ENCODE measurements around the gene TMEM187.
A peak's percentile ranks its signal among the peaks of the same experiment; 100 is the strongest.

TMEM187 gene

GRCh38 chrX:153935326-153935851 lies 37.2 kb upstream of the TMEM187 start:
- no peak for DNase-seq (ENCODE audit: low read depth)

- DNase-seq (ENCODE audit: low read depth): no peak
Measured at GRCh38 chrX:153937056-153937455, 35.5 kb upstream of the TMEM187 start.

- no peak for DNase-seq (ENCODE audit: low read depth)
Measured at GRCh38 chrX:153938226-153938786, 34.2 kb upstream of the TMEM187 start.

- no peak for DNase-seq (ENCODE audit: low read depth)
Measured at GRCh38 chrX:153939573-153939972, 33.0 kb upstream of the TMEM187 start.

GRCh38 chrX:153941336-153942252 lies 31.0 kb upstream of the TMEM187 start:
- no peak for DNase-seq (ENCODE audit: low read depth)

GRCh38 chrX:153944140-153944799 lies 28.3 kb upstream of the TMEM187 start, which contains the start of gene RENBP:
RENBP (minus strand) TSS chrX:153944643; CDS start chrX:153944610, 33 bp downstream.
- DNase-seq (ENCODE audit: low read depth): no peak

GRCh38 chrX:153944800-153945150 lies 27.8 kb upstream of the TMEM187 start:
- DNase-seq (ENCODE audit: low read depth): no peak

GRCh38 chrX:153945956-153946943 lies 26.3 kb upstream of the TMEM187 start:
- DNase-seq (ENCODE audit: low read depth): no peak

GRCh38 chrX:153947009-153947769 lies 25.4 kb upstream of the TMEM187 start:
- DNase-seq (ENCODE audit: low read depth): peak; percentile 68

GRCh38 chrX:153948002-153948466 lies 24.5 kb upstream of the TMEM187 start:
- no peak for DNase-seq (ENCODE audit: low read depth)

- no peak for DNase-seq (ENCODE audit: low read depth)
Measured at GRCh38 chrX:153948847-153949805, 23.4 kb upstream of the TMEM187 start.

- DNase-seq (ENCODE audit: low read depth): no peak
Measured at GRCh38 chrX:153950127-153950526, 22.4 kb upstream of the TMEM187 start.

GRCh38 chrX:153951683-153952372 lies 20.7 kb upstream of the TMEM187 start:
- no peak for DNase-seq (ENCODE audit: low read depth)

GRCh38 chrX:153952373-153953026 lies 20.1 kb upstream of the TMEM187 start:
- DNase-seq (ENCODE audit: low read depth): no peak

GRCh38 chrX:153953342-153953830 lies 19.2 kb upstream of the TMEM187 start:
- peak; percentile 76 for DNase-seq (ENCODE audit: low read depth)

GRCh38 chrX:153953892-153954557 lies 18.5 kb upstream of the TMEM187 start:
- no peak for DNase-seq (ENCODE audit: low read depth)

- DNase-seq (ENCODE audit: low read depth): no peak
Measured at GRCh38 chrX:153954558-153955227, 17.9 kb upstream of the TMEM187 start.

Measured in stimulated activated CD8-positive, alpha-beta memory T cell treated with anti-CD3 and anti-CD28 coated beads, Interleukin-4, amount 100 ng/mL, for 24 hours (primary cell).